Lower leg skin (tissue), 3 donors: ENCODE results near the gene SIGLEC9.

Experiments used
- POLR2A ChIP-seq, 2 donors: fragments of 450-650 bp; IDR thresholded peaks; one replicate each; pipeline ENCODE4 v1.6.1; 2016 to 2017; ENCODE audit warnings: antibody characterized with exemption in 2 of 2, mild to moderate bottlenecking in 1 of 2, moderate library complexity in 1 of 2
- TF ChIP-seq, protein P1 (sequence below), 3 donors: fragments of 450-650 bp; IDR thresholded peaks; one replicate each; pipeline ENCODE4 v1.5.1; 2016; ENCODE audit warnings: antibody characterized with exemption in 3 of 3, mild to moderate bottlenecking in 3 of 3, moderate library complexity in 2 of 3

DNA sequence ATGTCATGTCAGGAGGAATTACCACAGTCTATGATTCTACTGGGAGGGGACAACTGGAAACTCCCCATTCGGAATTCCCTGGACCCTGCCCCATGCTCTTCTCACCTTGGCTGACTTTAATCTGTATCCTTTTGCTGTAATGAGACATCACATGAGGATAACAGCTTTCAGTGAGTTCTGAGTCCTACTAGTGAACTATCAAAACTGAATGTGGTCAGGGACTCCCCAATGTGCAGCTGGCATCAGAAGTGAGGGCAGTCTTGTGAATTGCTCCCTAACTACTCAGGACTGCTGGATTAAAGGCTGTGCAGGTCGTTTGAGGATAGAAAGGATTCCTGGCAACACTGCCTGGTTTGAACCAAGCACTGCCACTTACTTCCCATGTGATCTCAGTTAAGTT lies 32.6 kb downstream of the SIGLEC9 start:
- TF ChIP-seq POLR2A (IDR thresholded peaks at IDR 0.05) = no peak
- TF ChIP-seq, protein P1, sequence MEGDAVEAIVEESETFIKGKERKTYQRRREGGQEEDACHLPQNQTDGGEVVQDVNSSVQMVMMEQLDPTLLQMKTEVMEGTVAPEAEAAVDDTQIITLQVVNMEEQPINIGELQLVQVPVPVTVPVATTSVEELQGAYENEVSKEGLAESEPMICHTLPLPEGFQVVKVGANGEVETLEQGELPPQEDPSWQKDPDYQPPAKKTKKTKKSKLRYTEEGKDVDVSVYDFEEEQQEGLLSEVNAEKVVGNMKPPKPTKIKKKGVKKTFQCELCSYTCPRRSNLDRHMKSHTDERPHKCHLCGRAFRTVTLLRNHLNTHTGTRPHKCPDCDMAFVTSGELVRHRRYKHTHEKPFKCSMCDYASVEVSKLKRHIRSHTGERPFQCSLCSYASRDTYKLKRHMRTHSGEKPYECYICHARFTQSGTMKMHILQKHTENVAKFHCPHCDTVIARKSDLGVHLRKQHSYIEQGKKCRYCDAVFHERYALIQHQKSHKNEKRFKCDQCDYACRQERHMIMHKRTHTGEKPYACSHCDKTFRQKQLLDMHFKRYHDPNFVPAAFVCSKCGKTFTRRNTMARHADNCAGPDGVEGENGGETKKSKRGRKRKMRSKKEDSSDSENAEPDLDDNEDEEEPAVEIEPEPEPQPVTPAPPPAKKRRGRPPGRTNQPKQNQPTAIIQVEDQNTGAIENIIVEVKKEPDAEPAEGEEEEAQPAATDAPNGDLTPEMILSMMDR (IDR thresholded peaks at IDR 0.05) = no peak
